GM12801 (cell line): ENCODE data around the gene VAV2.

Experiments used
- TF ChIP-seq, protein P1 (sequence below): IDR thresholded peaks from one replicate; pipeline ENCODE4 v1.5.1; 2011; ENCODE audit warnings: control low read depth; ENCODE audit not compliant: insufficient read length; ENCODE audit errors: extremely low read depth

VAV2 gene

DNA sequence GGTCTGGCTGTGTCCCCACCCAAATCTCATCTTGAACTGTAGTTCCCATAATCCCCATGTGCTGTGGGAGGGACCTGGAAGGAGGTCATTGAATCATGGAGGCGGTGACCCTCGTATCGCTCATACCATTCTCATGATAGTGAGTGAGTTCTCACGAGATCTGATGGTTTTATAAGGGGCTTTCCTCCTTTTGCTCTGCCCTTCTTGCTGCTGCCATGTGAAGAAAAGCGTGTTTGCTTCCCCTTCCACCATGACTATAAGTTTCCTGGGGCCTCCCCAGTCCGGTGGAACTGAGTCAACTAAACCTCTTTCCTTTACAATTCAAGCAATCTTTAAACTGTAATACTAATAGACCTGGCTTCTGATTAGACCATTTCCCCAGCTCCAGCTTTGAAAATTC, 161.8 kb downstream of the VAV2 start:
- TF ChIP-seq, protein P1, sequence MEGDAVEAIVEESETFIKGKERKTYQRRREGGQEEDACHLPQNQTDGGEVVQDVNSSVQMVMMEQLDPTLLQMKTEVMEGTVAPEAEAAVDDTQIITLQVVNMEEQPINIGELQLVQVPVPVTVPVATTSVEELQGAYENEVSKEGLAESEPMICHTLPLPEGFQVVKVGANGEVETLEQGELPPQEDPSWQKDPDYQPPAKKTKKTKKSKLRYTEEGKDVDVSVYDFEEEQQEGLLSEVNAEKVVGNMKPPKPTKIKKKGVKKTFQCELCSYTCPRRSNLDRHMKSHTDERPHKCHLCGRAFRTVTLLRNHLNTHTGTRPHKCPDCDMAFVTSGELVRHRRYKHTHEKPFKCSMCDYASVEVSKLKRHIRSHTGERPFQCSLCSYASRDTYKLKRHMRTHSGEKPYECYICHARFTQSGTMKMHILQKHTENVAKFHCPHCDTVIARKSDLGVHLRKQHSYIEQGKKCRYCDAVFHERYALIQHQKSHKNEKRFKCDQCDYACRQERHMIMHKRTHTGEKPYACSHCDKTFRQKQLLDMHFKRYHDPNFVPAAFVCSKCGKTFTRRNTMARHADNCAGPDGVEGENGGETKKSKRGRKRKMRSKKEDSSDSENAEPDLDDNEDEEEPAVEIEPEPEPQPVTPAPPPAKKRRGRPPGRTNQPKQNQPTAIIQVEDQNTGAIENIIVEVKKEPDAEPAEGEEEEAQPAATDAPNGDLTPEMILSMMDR: no peak

DNA sequence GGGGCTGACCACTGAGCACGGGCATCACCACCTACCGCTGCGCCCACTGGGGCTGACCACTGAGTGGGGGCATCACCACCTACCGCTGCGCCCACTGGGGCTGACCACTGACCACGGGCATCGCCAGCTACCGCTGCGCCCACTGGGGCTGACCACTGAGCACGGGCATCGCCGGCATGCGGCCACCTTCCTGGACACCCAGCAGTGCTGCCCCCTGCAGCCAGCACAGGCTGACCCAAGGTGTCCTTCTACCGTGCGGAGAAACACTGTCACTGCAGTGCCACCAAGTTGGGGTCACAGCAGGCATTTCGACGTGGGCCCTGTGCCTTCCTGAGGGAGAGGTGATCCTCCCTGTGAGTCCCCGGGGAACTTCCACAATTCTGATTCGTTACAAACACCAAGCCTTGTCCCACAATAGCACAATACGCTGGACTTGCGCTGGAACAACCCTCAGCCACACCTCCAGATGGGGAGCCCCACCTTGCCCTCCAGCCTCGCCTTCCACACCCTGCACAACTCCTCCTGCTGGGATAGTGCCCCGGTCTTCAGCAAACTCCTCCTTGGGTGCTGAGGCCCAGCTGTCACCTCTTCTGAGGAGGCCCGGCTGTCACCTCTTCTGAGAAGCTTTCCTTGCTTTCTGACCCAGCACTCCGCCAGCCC, 163.7 kb downstream of the VAV2 start:
- TF ChIP-seq, protein P1: no peak

DNA sequence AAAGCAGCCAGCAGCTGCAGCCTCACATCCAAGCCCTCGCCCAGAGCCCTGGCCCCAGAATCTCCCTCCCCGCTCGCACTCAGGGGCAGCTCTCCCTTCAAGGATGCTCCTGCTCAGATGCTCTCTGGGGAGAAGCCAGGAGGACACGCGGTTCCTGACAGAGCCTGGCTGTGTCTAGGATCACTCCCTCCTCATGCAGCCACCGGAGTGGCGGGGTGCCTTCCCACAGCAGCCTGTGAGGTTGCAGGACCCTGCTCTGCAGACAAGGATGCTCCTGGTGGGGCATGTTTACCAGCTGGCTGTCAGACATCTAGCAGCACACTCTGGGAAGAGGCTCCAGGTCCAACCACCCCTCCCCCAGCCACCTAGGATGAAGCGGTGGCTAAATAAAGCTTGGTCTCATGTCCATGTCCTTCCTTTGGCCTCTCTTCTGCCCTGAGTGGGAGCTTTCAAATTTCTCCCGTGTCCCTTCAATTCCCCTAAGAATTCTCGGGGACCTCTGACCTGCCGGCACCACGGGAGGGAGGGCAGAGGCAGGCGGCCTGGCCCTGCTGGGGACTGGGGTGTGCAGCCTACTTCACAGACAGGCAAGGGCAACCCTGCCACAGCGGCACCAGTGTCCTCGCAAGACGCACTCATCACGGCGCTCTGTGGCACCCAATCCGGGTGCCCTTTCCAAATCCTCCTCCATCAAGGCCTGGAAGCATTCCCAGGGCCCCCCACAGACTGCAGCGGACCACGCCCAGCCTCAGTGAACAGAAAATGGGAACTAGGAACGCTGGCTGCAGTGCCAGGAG, 165.6 kb downstream of the VAV2 start:
- TF ChIP-seq, protein P1: no peak

DNA sequence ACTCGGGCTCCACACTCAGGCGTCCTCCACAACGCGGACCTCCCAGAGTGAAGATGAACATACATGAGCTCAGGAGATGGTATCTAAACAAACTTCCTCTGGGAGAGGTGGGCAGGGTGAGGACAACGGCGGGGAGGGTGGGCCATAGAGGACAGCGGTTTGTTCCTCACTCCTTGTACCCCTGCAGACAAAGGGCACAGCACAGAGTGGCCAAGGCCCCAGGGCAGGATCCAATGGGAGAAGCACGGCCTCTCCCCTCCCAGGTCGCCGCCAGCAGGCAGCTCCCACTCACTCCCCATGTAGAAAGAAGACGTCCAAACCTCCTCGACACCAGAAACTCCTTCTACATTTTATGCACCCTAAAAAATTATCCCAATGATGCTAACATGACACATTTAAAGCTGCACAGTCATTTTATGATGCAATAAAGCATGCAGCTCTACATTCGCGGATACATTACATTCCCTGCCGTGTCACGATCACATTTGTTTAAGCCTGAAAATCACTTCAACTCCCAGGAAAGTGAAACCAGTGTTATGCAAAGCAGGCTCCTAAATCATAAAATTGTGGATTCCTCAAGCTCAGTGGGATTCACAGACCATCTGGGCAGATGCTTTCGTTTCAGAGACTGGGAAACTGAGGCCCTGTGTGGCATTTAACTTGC, 166.4 kb downstream of the VAV2 start:
- TF ChIP-seq, protein P1: no peak

DNA sequence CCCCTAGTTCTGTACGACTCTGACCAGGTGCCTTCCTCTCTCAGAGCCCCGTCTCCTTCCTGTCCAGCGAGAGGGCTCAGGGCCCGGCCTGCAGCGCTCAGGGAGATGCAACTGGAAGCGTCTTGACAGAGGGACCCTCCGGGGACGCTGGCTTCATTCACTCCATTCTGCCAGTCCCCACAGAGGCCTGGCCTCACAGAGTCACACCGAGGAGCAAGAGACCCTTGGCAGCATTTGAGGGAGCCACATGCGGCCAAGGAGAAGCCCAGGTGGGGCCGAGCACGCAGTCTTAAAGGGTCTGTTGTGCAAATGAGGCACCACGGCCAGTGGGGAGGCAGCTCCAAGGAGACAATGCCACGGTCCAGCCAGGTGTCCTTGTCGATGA, 167.3 kb downstream of the VAV2 start:
- TF ChIP-seq, protein P1: no peak

DNA sequence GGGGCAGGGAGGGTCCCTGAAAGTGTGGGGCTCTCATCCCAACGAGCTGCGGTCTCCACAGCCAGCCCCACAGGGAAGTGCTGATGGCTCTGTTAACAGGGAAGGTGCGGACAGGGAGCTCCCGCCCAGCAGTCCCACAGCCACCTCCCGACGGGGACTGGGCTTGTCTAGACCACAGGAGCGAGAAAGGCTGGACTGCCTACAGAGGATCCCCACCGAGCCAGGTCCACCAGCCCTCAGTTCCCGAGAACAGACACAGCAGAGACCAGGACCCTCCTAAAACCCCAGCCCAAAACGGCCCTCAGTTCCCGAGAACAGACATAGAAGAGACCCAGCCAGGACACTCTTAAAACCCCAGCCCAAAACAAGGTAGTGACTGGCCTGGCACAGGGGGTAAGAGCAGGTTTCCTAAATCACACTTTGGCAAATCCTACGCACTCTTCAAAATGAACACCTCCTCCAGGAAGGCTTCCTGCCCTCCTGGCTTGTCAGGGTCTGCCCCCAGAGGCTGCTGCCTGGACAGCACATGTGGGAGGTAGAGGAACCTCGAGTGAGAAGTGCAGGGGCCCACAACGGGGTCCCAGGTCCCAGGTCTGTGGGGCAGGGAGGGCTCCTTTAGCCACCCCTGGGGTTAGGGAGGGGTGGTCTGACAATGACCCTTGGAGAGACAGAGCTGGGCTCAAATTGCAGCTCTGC, 167.9 kb downstream of the VAV2 start:
- TF ChIP-seq, protein P1: no peak
